ENCODE results near the gene FBXL16. TPM values are rescaled to one million over a fixed set of nuclear protein-coding genes. Genes with fewer than 3 reads are reported as not detected.

FBXL16 gene
- total RNA-seq, 2 donors from 2014 or later, result 1.0 to 2.3 TPM

DNA sequence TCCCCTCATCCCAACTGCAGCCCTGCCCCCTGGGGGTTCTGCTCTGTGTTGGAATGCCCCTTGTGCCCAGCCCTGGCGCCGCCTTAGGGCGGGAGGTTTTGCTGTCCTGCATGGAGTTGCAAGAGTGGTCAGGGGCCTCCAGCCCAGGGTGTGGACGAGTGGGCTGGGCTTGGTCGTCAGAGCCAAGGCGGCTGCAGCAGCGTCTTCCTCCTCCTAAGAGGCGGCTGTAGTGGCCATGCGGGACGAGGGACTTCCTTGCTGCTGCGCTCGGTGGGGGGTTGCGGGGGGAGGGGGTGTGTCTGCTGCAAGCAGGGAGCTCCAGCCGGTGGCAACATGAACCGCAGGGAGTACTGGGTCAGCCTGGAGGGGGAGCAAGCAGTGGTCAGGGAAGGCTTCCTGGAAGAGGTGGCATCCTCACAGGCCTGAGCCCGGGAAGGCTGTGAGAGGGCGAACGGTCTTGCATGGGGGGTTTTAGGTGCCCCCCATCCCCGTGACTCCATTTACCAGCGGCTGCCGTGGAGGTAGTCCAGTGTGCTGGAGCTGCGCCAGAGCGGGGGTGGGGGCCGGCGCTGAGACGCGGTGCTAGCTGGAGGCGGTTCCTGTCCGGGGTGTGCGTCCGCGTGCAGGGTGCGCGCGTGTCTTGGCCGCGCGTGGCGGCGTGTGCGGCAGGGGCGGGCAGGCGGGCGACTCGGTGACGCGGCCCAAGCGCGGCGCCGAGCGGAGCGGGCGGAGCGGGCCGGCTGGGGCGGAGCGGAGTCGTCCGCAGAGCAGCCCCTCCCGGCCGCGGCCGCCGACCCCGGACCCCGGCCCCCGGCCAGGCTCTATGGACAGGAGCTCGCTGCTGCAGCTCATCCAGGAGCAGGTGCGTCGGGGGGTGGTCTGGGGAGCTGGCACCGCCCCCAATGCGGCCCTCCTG lies 30.4 kb downstream of the FBXL16 start, which contains the start of gene RHBDL1:
Gene RHBDL1, plus strand, starts transcription at position 704 of the 916 bp plus-strand sequence. Its CDS starts 120 bp downstream, at position 824.
- intact Hi-C loops (cut with DNase I), result no loop called here
- no peaks in the 10 kb centered on the region for H3K27me3 ChIP-seq
- H3K4me1 ChIP-seq, result peaks cover 31% of the 10 kb centered on the region
- H3K4me3 ChIP-seq, result no peak within 1 kb of the TSS
- no peak within 1 kb of the TSS for H3K27ac ChIP-seq
- no peak for TF ChIP-seq POLR2A (IDR thresholded peaks at IDR 0.05)
- TF ChIP-seq, protein P1, sequence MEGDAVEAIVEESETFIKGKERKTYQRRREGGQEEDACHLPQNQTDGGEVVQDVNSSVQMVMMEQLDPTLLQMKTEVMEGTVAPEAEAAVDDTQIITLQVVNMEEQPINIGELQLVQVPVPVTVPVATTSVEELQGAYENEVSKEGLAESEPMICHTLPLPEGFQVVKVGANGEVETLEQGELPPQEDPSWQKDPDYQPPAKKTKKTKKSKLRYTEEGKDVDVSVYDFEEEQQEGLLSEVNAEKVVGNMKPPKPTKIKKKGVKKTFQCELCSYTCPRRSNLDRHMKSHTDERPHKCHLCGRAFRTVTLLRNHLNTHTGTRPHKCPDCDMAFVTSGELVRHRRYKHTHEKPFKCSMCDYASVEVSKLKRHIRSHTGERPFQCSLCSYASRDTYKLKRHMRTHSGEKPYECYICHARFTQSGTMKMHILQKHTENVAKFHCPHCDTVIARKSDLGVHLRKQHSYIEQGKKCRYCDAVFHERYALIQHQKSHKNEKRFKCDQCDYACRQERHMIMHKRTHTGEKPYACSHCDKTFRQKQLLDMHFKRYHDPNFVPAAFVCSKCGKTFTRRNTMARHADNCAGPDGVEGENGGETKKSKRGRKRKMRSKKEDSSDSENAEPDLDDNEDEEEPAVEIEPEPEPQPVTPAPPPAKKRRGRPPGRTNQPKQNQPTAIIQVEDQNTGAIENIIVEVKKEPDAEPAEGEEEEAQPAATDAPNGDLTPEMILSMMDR (IDR thresholded peaks at IDR 0.05), result no peak
- DNase-seq (peak in 2 of 4 donors; percentile 53 to 59), ATAC-seq (no peak)
- 0 to 7% methylated on average over 6 to 71 of the region's 73 CpGs for WGBS, 2 donors
- peaks cover 0 to 19% of the 10 kb centered on the region in 2 donors for H3K36me3 ChIP-seq (replicated peaks in 1 of 2; ENCODE audit: insufficient read depth in 1 of 2, low read depth in 2 of 2)
- H3K9me3 ChIP-seq, result no peaks in the 10 kb centered on the region

DNA sequence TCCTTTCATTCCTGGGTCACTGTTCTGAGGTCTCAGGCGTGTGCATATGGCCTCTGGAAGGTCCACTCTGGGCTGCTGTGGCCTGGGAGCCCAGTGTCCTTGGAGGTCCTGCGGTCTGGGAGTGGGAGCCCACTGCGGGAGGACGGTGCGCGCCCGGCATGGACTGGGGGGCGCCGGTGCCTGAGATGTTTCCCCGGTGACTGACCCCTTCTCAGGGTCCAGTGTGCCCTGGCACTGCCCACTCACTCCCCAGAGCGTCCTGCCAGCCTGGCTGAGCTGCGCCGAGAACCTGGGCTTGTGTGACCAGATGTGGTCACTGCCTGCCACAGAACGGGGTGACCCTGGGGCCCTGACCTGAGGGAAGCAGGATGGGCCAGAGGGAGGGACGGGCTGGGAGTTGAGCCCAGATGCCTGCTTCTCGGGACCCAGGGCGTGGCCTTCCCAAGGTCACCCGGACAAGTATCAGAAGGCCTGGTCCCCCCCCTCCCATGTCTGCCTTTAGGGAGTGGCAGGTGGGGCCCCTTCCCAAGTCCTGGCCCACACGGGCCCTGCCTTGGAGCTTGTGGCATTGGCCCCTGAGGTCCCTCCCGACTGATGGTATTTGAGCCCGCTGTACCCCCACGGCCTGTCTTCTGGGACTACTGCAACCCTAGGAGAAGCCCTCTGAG lies 31.3 kb downstream of the FBXL16 start:
- peaks cover 0 to 21% of the 10 kb centered on the region in 2 donors for H3K36me3 ChIP-seq (replicated peaks in 1 of 2; ENCODE audit: insufficient read depth in 1 of 2, low read depth in 2 of 2)
- 40 to 63% methylated on average over 3 to 22 of the region's 22 CpGs for WGBS, 2 donors
- no peaks in the 10 kb centered on the region for H3K9me3 ChIP-seq
- no peak overlapping the region for H3K4me3 ChIP-seq
- peak overlapping the region in 1 of 4 donors; percentile 12 for H3K27ac ChIP-seq
- TF ChIP-seq, protein P1 (IDR thresholded peaks at IDR 0.05), result no peak
- TF ChIP-seq POLR2A (IDR thresholded peaks at IDR 0.05), result no peak
- no peak for ATAC-seq
- intact Hi-C loops (cut with DNase I), result no loop called here
- no peak for DNase-seq
- no peaks in the 10 kb centered on the region for H3K27me3 ChIP-seq
- H3K4me1 ChIP-seq, result peaks cover 34% of the 10 kb centered on the region

DNA sequence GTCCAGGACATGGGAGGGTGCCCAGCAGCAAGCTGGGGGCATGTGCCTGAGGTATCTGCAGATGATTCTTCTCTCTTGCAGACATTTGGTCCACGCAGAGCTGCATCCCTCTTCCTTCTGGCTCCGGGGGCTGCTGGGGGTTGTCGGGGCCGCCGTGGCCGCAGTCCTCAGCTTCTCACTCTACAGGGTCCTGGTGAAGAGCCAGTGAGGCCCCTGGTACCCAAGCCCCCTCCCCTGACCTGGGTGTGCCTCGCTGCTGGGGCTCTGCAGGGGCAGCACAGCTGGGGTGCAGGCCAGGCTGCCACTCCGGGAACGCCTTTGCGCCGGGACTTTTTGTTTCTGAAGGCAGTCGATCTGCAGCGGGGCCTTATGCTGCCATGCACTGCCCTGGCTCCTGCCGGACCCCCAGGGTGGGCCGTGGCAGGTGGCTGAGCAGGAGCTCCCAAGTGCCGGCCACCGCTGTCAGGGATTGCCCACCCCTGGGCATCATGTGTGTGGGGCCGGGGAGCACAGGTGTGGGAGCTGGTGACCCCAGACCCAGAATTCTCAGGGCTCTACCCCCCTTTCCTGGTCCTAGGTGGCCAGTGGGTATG lies 32.1 kb downstream of the FBXL16 start:
- H3K36me3 ChIP-seq (replicated peaks in 1 of 2; ENCODE audit: insufficient read depth in 1 of 2, low read depth in 2 of 2), result peaks cover 0 to 21% of the 10 kb centered on the region in 2 donors
- no peak overlapping the region for H3K4me3 ChIP-seq
- no peaks in the 10 kb centered on the region for H3K27me3 ChIP-seq
- H3K4me1 ChIP-seq, result peaks cover 36% of the 10 kb centered on the region
- intact Hi-C loops (cut with DNase I), result no loop called here
- 95% methylated on average over 4 to 18 of the region's 18 CpGs for WGBS, 2 donors
- ATAC-seq (no peak), DNase-seq (no peak)
- H3K27ac ChIP-seq, result no peak overlapping the region
- no peaks in the 10 kb centered on the region for H3K9me3 ChIP-seq
- TF ChIP-seq, protein P1 (IDR thresholded peaks at IDR 0.05), result no peak
- TF ChIP-seq POLR2A (IDR thresholded peaks at IDR 0.05), result no peak

DNA sequence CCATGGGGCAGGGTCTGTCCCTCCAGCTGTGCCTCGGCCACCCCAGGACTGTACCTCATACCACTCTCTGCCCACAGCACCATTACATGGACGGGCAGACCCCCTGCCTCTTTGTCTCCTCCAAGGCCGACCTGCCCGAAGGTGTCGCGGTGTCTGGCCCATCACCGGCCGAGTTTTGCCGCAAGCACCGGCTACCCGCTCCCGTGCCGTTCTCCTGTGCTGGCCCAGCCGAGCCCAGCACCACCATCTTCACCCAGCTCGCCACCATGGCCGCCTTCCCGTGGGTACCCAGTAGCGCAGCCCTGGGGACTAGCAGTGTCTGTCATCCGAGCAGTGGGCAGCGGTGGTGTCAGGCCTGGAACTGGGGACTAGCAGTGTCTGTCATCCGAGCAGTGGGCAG lies 32.8 kb downstream of the FBXL16 start:
- intact Hi-C loops (cut with DNase I), result no loop called here
- TF ChIP-seq POLR2A (IDR thresholded peaks at IDR 0.05), result no peak
- TF ChIP-seq, protein P1 (IDR thresholded peaks at IDR 0.05), result no peak
- WGBS, 2 donors, result 92 to 100% methylated on average over 3 to 9 of the region's 21 CpGs
- Histone ChIP-seq H3K4me1 (peaks cover 37% of the 10 kb centered on the region), H3K4me3 (no peak overlapping the region), H3K36me3 (replicated peaks in 1 of 2; ENCODE audit: insufficient read depth in 1 of 2, low read depth in 2 of 2) (peaks cover 0 to 21% of the 10 kb centered on the region in 2 donors), H3K27ac (no peak overlapping the region), H3K27me3 (no peaks in the 10 kb centered on the region), H3K9me3 (no peaks in the 10 kb centered on the region)
- ATAC-seq (no peak), DNase-seq (no peak)

Data from body of pancreas (tissue), 4 donors.